ENCODE results near the gene ERGIC1.

DNA sequence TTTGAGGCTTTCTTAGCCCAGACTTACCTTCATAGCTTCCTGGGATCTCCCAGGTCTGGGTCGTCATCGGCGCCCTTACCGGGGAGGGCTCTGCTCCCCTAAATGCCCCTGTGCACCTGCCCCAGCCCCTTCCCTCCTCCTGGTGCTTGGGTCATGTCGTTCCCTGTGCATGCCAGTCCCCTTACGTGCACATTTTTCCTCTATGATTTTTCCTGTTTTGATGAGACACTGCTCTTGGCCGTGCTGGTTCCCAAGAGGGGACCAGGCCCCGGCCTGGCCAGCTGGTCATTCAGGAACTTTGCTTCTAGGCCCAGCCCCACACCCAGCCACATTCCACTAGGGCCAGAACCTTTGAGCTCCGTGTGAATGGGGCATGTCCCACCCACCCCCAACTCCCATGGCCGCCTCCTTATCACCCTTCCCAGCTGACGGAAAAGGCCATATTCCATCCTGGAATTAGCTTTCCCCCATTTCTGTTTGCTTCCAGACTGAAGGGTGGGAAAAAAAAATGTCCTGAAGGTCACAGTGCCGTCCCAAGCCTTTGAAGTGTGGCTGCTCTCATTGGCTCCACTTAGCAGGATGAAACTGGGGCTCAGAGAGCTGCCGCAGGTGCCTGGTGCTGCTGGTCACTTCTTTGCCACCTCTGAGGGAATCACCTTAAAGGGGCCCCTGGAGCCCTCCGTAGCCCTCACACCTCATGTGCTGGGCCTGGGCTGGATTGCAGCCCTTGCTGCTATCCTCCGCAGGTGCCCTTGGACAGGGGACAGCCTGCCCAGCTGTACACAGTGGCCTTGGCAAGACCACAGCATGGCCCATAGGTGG is 25.1 kb downstream of the ERGIC1 start:
- peak; percentile 8 to 20 for TF ChIP-seq POLR2A (IDR thresholded peaks at IDR 0.05)
- TF ChIP-seq, protein P1, sequence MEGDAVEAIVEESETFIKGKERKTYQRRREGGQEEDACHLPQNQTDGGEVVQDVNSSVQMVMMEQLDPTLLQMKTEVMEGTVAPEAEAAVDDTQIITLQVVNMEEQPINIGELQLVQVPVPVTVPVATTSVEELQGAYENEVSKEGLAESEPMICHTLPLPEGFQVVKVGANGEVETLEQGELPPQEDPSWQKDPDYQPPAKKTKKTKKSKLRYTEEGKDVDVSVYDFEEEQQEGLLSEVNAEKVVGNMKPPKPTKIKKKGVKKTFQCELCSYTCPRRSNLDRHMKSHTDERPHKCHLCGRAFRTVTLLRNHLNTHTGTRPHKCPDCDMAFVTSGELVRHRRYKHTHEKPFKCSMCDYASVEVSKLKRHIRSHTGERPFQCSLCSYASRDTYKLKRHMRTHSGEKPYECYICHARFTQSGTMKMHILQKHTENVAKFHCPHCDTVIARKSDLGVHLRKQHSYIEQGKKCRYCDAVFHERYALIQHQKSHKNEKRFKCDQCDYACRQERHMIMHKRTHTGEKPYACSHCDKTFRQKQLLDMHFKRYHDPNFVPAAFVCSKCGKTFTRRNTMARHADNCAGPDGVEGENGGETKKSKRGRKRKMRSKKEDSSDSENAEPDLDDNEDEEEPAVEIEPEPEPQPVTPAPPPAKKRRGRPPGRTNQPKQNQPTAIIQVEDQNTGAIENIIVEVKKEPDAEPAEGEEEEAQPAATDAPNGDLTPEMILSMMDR (IDR thresholded peaks at IDR 0.05): no peak
